Activated naive CD4-positive, alpha-beta T cell treated with Interleukin-2 at 50 U/mL for 16 hours (primary cell): Measurements from ENCODE around the gene ITPRIP.

Experiments used
- DNase-seq: peaks from one replicate; pipeline ENCODE4 v3.0.0-alpha.2; 2020

Gene ITPRIP

GRCh38 chr10:104340111-104340526 is 1.9 kb upstream of the ITPRIP start:
- DNase-seq = no peak

GRCh38 chr10:104339469-104340110 is 1.3 kb upstream of the ITPRIP start:
- no peak for DNase-seq

- DNase-seq = no peak
Measured at GRCh38 chr10:104337521-104337984, 712 bp downstream of the ITPRIP start.

- no peak for DNase-seq
Measured at GRCh38 chr10:104336821-104337467, 1.3 kb downstream of the ITPRIP start.

GRCh38 chr10:104334965-104335650 is 3.2 kb downstream of the ITPRIP start:
- DNase-seq = no peak

- no peak for DNase-seq
Measured at GRCh38 chr10:104334561-104334960, 3.7 kb downstream of the ITPRIP start.

- DNase-seq = peak; percentile 1
Measured at GRCh38 chr10:104333728-104334373, 4.4 kb downstream of the ITPRIP start.

- DNase-seq = peak; percentile 42
Measured at GRCh38 chr10:104333032-104333727, 5.1 kb downstream of the ITPRIP start.

- DNase-seq = peak; percentile 0
Measured at GRCh38 chr10:104332243-104333031, 5.8 kb downstream of the ITPRIP start.

- no peak for DNase-seq
Measured at GRCh38 chr10:104331208-104331838, 6.9 kb downstream of the ITPRIP start.

GRCh38 chr10:104330168-104331110 is 7.8 kb downstream of the ITPRIP start:
- no peak for DNase-seq

GRCh38 chr10:104329735-104330134 is 8.5 kb downstream of the ITPRIP start:
- no peak for DNase-seq

- peak; percentile 86 for DNase-seq
Measured at GRCh38 chr10:104328896-104329710, 9.2 kb downstream of the ITPRIP start.

GRCh38 chr10:104328646-104328895 is 9.7 kb downstream of the ITPRIP start:
- DNase-seq = no peak

- peak; percentile 15 for DNase-seq
Measured at GRCh38 chr10:104327745-104328645, 10.3 kb downstream of the ITPRIP start.

- no peak for DNase-seq
Measured at GRCh38 chr10:104326991-104327610, 11.2 kb downstream of the ITPRIP start.

- DNase-seq = no peak
Measured at GRCh38 chr10:104325436-104326435, 12.5 kb downstream of the ITPRIP start.
